Right cardiac atrium (tissue), 5 donors: Measurements from ENCODE around the gene SDR42E2. TPM values are rescaled to one million over a fixed set of nuclear protein-coding genes. Genes with fewer than 3 reads are reported as not detected.

Source experiments
- ATAC-seq, 2 donors: fragments of 200-7000 bp; cut with Tn5 transposase; one replicate each; pipeline versions ENCODE4 v1.8.0 to v1.9.1; 2020; ENCODE audit warnings: moderate library complexity in 2 of 2, mild to moderate bottlenecking in 1 of 2
- DNase-seq, 3 donors: peaks; one replicate each; pipeline ENCODE4 v3.0.0-alpha.2; 2020
- H3K27ac ChIP-seq: one replicate; pipeline ENCODE4 v1.5.1; 2013; ENCODE audit warnings: mild to moderate bottlenecking, low read length, control low read depth, moderate library complexity
- H3K27me3 ChIP-seq: one replicate; pipeline ENCODE4 v1.6.1; 2013; ENCODE audit not compliant: control insufficient read depth, insufficient read depth
- H3K4me1 ChIP-seq: one replicate; pipeline ENCODE4 v1.6.1; 2013; ENCODE audit warnings: low read length; ENCODE audit not compliant: control insufficient read depth, insufficient read depth
- H3K4me3 ChIP-seq: one replicate; pipeline ENCODE4 v1.5.1; 2013; ENCODE audit warnings: low read length, control low read depth
- H3K9me3 ChIP-seq: one replicate; pipeline ENCODE4 v1.6.1; 2013; ENCODE audit warnings: low read length; ENCODE audit not compliant: control insufficient read depth
- WGBS: extraction: QIAGEN DNeasy Blood & Tissue Kit; methylation state at CpG from one replicate; pipeline ENCODE4 v1.1.7; 2013; 5-methylcytosine and 5-hydroxymethylcytosine counted together
- intact Hi-C, 4 donors: fragments of 100-400 bp; cut with DNase I; formaldehyde crosslinking; loops; one replicate each; pipeline versions ENCODE4 v1.11.0 to v1.14.0; 2022 to 2023
- polyA plus RNA-seq: library from polyadenylated mRNA; stranded (reverse); fragments of 200-250 nt; gene quantifications from one replicate; pipeline ENCODE4 v1.2.3, GENCODE V29; 2013
- total RNA-seq, 4 donors: library from RNA; stranded (reverse); fragmentation: NEBNext Ultra II Directional; extraction: Animal tissue kit (Norgen Biotek cat#: 25700); gene quantifications; one replicate each; pipeline ENCODE4 v1.2.1, GENCODE V29; 2021
- donor health status: healthy with polysubstance abuse.
- donor health status: DM: no; HTN: yes; CAD: no.
- donor health status: DM: no; HTN: no; CAD: no.
- donor health status: DM: no; HTN: yes; CAD: no; lungs with severe emphysema.
- donor health status: DM: yes; HTN: yes; CAD: no.

SDR42E2 gene
- total and polyA plus RNA-seq, 5 donors = 0.09 TPM; not detected in 4

DNA sequence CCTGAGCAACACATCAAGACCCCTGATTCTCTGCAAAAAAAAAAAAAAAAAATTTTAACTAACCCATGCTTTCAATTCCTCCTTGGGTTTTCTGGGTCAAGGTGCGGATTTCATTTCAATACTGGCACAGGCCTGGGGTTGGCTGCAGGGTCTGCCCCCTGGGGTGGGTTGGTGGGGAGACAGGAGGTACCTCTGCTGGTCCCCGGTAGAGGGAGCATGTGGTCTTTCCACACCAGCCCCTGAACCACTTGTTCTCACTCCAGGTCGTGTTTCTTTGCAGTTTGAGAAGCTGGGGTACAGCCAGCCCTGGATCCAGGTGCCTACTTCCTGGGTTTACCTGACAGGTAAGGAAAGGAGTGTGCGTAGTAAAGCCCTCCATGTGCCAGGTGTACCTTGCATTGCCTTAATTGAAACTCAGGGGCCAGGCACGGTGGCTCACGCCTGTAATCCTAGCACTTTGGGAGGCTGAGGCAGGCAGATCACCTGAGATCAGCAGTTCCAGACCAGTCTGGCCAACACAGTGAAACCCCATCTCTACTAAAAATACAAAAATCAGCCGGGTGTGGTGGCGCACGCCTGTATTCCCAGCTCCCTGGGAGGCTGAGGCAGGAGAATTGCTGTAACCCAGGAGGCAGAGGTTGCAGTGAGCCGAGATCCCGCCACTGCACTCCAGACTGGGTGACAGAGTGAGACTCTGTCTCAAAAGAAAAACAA, 21.8 kb downstream of the SDR42E2 start:
- DNase-seq = no peak
- intact Hi-C loops = no loop called here
- no peaks in the 10 kb centered on the region for H3K27me3 ChIP-seq
- no peak for ATAC-seq
- 84% methylated on average over 11 of the region's 11 CpGs for WGBS
- H3K27ac ChIP-seq = no peak overlapping the region
- H3K9me3 ChIP-seq = no peaks in the 10 kb centered on the region
- H3K4me1 ChIP-seq = no peaks in the 10 kb centered on the region
- no peak overlapping the region for H3K4me3 ChIP-seq

DNA sequence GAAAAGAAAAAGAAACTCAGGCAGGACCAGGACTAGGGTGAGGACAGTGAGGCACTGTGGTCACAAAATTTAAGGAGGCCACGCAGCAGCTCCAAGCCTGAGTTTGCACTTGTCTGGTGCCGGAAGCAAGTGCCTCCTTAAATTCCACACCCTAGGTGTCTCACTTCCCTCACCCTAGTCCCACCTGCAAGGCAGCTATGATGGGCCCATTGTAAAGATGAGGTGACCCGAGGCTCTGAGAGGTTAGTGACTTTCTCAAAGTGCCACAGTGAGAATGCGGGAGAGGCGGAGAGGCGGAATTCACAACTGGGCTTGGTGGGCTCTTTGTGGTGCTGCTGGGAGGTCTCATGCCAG, 22.3 kb downstream of the SDR42E2 start:
- H3K27me3 ChIP-seq = no peaks in the 10 kb centered on the region
- H3K27ac ChIP-seq = no peak overlapping the region
- intact Hi-C loops = no loop called here
- WGBS = 89% methylated on average over 6 of the region's 6 CpGs
- ATAC-seq = no peak
- no peak overlapping the region for H3K4me3 ChIP-seq
- no peaks in the 10 kb centered on the region for H3K9me3 ChIP-seq
- no peak for DNase-seq
- peaks cover 4% of the 10 kb centered on the region for H3K4me1 ChIP-seq

GRCh38 chr16:22186517-22186916, 24.2 kb downstream of the SDR42E2 start:
- WGBS = 71% methylated on average over 3 of the region's 3 CpGs
- ATAC-seq (no peak), DNase-seq (no peak)
- intact Hi-C loops = loop anchor here (5.0 kb wide), 3 partner anchors 109 to 234 kb away; partner anchors contain the start of genes PDZD9 (in 4 of the 4) and UQCRC2 (in 1 of the 4)
- Histone ChIP-seq H3K27ac (no peak overlapping the region), H3K27me3 (no peaks in the 10 kb centered on the region), H3K4me3 (no peak overlapping the region), H3K9me3 (no peaks in the 10 kb centered on the region), H3K4me1 (peaks cover 6% of the 10 kb centered on the region)

DNA sequence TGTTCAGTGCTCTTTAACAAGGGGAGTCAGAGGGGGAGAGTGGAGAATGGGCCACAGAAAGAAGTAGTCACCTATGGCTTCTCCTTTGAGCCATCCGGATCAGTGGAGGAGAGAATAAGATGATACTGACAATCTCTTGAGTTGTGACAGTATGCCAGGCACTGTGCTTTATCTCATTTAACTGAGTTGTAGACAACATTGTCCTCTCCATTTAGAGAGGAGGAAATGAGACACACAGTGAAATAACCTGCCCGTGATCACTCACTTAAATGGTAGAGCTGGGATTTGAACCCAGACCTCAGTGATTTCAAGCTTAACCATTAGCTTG, 25.9 kb downstream of the SDR42E2 start:
- DNase-seq (no peak), ATAC-seq (no peak)
- no peaks in the 10 kb centered on the region for H3K9me3 ChIP-seq
- H3K27me3 ChIP-seq = no peaks in the 10 kb centered on the region
- no peak overlapping the region for H3K27ac ChIP-seq
- peaks cover 6% of the 10 kb centered on the region for H3K4me1 ChIP-seq
- 69% methylated on average over 2 of the region's 2 CpGs for WGBS
- H3K4me3 ChIP-seq = no peak overlapping the region
- intact Hi-C loops = loop anchor here (5.0 kb wide), 3 partner anchors 111 to 236 kb away; partner anchors contain the start of genes PDZD9 (in 4 of the 4) and UQCRC2 (in 1 of the 4)

DNA sequence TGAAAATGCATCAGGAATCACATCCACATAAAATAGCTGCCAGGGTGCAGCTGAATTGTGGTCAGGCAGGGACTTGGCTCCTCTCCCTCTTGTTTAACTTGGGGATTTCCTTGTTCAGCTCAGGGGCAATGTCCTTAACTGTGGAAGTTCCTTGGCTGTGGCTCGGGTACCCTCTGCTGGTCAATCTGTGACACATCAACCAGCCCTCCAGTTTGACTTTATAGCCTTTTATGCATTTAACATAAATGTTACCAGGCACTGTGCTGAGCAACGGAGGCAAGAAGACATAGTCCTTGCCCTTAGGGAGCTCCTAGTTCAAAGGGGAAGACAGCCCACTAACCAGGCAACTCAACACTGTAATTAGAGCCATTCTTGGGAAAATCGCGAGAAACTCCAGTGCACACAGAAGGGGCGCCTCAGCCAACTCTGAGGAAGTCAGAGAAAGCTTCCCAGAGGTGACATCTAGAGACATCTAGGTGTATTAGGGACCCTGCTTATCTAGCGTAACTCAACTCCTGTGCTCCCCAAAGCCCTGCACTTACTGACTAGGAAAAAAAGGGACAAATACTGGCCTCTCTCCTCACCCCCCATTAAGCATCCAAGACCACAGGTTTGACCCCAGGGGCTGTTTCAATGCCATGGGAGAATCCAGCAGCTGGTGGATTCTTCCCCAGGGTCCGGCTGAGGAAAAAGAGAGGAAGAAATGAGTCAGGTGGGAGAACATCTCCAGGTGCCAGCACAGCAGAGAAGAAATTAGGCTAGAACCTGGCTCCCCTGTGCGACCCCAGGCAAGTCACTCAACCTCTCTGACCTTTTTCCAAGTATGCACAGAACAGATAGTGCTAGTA, 26.5 kb downstream of the SDR42E2 start:
- Histone ChIP-seq H3K27me3 (no peaks in the 10 kb centered on the region), H3K9me3 (no peaks in the 10 kb centered on the region), H3K4me1 (peaks cover 6% of the 10 kb centered on the region), H3K27ac (peak overlapping the region; percentile 63), H3K4me3 (no peak overlapping the region)
- WGBS = 33% methylated on average over 8 of the region's 8 CpGs
- peak; percentile 63 to 75 (median 63) for DNase-seq
- intact Hi-C loops = loop anchor here (5.0 kb wide), 3 partner anchors 112 to 237 kb away; partner anchors contain the start of genes PDZD9 (in 4 of the 4) and UQCRC2 (in 1 of the 4)
- no peak for ATAC-seq

GRCh38 chr16:22189473-22190080, 27.3 kb downstream of the SDR42E2 start:
- Histone ChIP-seq H3K9me3 (no peaks in the 10 kb centered on the region), H3K4me1 (peaks cover 6% of the 10 kb centered on the region), H3K27ac (peak overlapping the region; percentile 63), H3K27me3 (no peaks in the 10 kb centered on the region), H3K4me3 (peak overlapping the region; percentile 37)
- no peak for ATAC-seq
- 5% methylated on average over 18 of the region's 18 CpGs for WGBS
- intact Hi-C loops = loop anchor here (5.0 kb wide), 3 partner anchors 112 to 237 kb away; partner anchors contain the start of genes PDZD9 (in 4 of the 4) and UQCRC2 (in 1 of the 4)
- peak; percentile 65 to 86 (median 81) for DNase-seq

- intact Hi-C loops = no loop called here
- Histone ChIP-seq H3K4me3 (peak overlapping the region; percentile 37), H3K27me3 (no peaks in the 10 kb centered on the region), H3K4me1 (peaks cover 6% of the 10 kb centered on the region), H3K27ac (peak overlapping the region; percentile 63), H3K9me3 (no peaks in the 10 kb centered on the region)
- DNase-seq (peak in 2 of 3 donors; percentile 90 to 100), ATAC-seq (peak; percentile 81 to 83)
- WGBS = under 1% methylated on average over 72 of the region's 72 CpGs
Measured at GRCh38 chr16:22190081-22190775, 27.9 kb downstream of the SDR42E2 start.

GRCh38 chr16:22190776-22191531, 28.6 kb downstream of the SDR42E2 start:
- H3K9me3 ChIP-seq = no peaks in the 10 kb centered on the region
- ATAC-seq (peak; percentile 86 to 89), DNase-seq (peak; percentile 100)
- peak overlapping the region; percentile 23 for H3K4me3 ChIP-seq
- H3K27ac ChIP-seq = peak overlapping the region; percentile 80
- peaks cover 6% of the 10 kb centered on the region for H3K4me1 ChIP-seq
- intact Hi-C loops = no loop called here
- H3K27me3 ChIP-seq = no peaks in the 10 kb centered on the region
- WGBS = under 1% methylated on average over 43 of the region's 43 CpGs

DNA sequence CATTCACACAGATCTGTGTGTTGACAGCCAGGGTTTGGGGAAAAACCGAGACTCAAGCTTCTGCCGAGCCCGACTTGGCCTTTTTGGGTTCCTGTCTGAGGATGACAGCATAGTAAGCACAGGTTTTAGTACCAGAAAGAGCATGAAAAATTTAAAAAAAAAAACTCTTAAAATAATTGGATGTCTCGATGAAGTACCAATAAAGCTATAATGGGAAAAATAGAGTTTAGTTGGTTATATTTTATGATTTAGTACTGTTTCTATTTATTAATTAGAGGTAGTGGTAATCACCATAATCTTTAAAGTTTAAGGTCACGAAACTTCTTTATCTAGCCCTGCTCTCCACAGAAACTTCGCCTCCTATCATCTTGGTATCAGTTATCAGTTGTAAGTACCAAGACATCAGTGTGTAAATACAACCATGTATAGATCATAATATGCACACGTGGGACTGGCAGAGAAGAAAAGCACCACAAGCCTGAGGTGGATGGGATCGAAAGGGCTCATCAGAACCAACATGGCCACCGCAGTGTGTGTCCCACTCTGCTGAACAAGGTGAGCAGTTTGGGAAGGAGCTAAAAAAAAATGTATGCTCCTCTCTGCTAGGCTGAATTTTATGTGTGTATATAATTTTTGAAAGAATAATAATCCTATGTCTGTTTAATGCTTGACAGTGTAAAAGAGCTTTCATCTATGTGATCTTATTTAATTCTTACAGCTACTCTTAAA, 29.4 kb downstream of the SDR42E2 start:
- intact Hi-C loops = no loop called here
- peak overlapping the region; percentile 23 for H3K4me3 ChIP-seq
- H3K9me3 ChIP-seq = no peaks in the 10 kb centered on the region
- ATAC-seq (no peak), DNase-seq (peak in 1 of 3 donors; percentile 55)
- H3K4me1 ChIP-seq = peaks cover 6% of the 10 kb centered on the region
- WGBS = 6% methylated on average over 9 of the region's 9 CpGs
- peak overlapping the region; percentile 99 for H3K27ac ChIP-seq
- H3K27me3 ChIP-seq = no peaks in the 10 kb centered on the region
